Stimulated activated CD4-positive, alpha-beta T cell treated with anti-CD3 and anti-CD28 coated beads, TNF-alpha, amount 100 ng/mL, for 48 hours (primary cell): ENCODE data around the gene DYSF.

Source experiments
- DNase-seq, 3 donors: peaks; one replicate each; pipeline ENCODE4 v3.0.0-alpha.2; 2020; ENCODE audit warnings: low read depth in 3 of 3

Gene DYSF

DNA sequence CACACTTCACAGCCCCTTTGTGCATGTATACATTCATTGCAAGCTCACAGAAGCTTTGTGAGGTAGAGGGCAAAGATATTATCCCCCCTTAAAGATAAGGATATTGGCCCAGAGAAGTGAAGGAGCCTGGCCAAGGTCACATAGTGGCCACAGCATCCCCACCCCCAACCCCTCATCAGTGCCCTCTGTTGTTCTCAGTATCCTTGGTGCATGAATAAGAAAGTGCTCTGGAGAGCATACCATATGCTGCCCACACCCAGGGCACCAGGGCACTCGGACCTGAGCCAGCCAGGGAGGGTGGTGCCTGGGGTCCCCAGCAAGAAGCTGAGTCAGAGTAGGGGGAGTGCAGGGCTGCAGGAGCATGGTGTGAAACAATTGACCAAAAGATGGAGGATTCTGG is 3.3 kb downstream of the DYSF start:
- no peak for DNase-seq

DNA sequence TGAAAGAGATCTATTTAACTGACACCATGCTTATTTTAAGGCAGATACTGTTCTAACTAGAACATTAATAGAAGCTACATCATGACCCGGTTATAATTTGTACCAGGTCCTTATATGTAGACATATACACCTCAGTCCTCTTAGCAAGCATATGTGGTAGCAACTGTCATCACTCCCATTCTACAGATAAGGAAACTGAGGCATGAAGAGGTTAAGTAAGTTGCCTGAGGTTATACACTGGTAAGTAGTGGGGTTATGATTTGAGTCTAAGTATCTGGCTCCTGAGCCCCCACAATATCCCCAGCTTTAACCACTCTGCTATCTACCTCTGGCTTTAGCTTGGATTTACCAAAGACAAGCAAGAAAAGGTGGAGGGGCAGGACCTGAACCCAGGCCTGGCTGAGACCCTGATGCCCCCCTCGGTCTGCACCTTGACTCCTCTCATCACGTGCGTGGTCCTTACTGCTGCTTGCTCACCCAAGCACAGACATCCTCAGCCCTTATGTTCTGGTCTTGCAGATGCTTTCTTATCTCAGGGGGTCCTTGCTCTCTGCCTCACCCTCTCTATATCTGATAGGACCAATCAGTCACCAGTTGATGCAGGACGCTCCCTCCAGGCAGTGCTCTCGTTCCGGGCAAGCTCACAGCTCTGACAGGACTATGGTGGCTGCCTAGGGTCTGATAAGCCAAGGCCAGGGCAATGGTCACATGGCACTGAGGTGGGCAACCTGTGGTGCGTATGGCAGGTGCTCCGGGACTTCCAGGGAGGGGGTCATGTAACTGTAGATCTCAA is 4.0 kb downstream of the DYSF start:
- DNase-seq = no peak

DNA sequence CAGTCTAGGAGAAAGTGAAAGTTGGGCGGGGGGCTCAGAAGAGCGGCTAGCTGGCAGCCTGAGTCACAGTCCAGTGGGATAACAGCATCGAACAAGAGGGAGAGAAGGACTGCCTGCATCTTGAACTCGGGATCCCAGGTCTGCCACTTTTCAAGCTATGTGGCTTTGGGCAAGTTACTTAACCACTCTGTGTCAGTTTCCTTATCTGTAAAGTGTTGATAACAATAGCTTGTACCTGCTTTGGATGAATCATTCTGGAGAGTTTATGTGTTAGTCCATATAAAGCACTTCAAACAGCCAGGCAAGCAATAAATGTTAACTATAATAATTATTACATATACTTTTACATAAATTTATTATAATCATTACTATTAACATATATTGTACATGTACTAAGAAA is 4.6 kb downstream of the DYSF start:
- no peak for DNase-seq

DNA sequence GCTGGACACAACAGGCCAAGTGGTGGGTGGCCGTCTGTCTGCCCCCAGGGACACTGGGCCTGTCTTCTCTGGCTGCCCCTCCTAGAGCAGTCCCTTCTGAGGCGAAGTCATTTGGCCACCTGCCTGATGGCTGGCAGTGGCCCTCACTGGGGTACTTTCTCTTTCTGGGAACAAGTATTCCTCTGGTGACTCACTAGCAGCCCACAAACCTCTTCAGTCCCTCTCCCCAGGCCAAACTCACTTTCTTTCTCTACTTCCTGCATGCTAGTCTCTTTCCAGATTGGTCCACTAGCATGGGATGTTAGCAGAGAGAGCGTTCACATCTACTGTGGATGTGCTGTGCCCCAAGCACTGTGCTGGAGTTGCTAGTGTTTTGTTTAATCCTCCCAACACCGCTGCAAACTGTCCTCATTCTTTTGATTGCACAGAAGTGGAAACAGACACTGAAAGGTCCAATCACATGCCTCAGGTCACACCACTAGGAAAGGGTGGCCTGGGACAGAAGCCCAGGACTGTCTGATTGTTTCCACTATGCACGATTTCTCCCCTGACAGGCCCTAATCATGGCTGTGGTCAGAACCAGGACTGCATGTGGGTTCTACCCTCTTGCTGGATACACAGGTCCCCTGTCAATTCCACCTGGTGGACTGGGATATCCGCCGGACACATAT is 5.2 kb downstream of the DYSF start:
- DNase-seq = no peak

DNA sequence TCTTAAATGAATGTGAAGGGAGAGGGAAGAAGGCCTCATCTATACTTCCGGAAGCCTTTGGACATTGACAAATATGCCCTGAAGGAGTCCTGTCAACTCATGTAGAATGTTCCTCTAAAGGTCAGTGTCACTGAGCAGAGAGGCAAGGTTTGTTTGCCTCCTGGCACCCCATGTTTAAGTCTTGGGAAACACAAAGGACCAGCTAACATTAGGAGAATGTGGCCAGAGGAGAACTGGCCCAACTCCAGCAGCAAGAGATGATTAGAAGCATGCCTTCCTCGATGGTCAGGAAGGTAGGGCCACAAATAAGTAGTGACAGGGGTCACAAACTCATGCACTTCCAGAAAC is 5.7 kb downstream of the DYSF start:
- DNase-seq = no peak

DNA sequence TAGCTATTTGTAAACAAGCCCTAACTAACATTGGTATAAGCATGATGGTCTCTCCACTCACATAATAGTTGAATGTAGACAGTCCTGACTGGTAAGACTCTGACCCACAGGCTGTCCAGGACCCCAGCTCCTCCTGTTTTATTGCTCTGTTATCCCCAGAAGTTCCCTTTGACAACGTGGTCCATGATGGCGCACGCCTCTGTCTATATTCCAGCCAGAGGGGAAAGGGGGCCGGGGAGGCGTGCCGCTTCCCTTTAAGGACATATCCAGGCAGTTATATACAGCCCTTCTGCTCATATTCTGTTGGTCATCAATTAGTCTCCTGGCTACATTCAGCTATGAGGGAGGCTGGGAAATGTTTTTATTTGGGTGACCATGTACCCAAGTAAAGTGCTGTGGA is 6.7 kb downstream of the DYSF start:
- no peak for DNase-seq

GRCh38 chr2:71460595-71461303 is 7.4 kb downstream of the DYSF start:
- no peak for DNase-seq

GRCh38 chr2:71461304-71461671 is 7.9 kb downstream of the DYSF start:
- no peak for DNase-seq

DNA sequence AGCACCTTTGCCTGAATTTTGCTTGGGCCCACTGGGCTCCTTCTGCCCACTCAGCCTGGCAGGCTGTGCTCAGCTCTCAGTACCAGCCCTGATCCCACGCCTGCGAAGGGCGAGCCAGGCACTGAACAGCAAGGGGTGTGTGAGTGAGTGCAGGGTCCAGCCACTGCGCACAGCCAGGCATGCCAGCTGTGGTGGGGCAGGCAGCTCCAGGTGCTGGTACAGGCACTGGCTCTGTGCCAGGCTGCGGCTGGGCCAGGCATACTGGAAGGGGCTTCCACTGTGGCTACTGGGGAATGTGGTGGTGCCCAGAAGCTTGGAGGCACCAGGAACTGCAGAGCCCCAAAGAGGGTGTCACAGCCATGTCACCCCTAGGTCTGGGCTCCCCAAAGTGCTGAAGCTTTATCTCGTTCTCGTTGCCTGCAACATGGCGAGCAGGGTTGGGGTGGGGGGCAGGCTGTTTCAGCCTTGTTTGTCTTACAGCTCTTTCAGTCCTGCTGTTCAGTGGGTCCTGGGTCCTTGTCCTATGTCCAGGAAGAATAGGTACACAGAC is 8.8 kb downstream of the DYSF start:
- no peak for DNase-seq

DNA sequence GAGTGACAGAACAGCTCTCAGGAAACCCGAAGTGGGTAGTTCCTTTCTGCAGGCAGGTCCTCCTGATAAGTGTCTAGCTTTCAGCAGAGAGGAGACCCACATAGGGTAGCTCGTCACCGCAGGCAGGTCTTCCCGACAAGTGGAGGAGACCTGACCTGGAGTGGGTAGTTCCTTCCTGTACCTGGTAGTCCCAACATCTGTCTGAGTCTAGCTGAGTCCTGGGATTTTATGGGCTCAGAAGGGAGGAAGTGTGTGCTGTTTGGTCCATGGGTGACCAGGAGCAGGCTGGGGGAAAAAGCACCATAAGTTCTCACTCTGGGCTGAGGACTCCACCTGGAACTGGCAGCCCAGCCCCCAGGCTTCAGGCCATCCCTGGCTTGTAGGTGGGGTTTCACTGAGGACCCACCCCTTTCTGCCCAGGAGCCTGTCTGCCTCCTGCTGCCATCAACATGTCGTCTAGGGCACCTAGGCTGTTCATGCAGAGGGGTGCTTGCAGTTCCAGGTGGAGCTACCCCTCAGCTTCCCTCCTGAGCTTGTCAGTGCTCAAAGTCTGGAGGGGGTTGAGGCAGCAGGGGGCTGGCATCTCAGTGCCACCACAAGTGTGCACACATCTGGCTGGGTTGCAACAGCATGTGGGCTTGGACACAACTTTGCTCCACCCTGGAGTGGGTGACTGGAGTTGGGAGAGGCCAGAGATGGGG is 9.4 kb downstream of the DYSF start:
- DNase-seq = no peak

DNA sequence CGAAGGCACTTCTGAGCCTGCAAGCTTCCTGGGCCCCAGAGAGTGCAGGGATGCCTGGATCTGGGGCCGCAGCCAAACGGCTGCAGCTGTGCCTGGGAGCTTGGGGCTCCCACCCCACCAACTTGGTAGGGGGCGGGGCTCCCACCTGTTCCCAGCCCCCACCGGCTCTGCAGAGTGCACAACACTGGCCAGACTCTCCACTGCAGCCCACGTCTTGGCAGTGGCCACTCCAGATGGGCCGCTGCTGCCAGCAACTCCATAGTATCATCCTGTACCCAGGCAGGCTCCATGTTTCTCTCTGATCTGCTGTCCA is 9.9 kb downstream of the DYSF start:
- DNase-seq = no peak

- no peak for DNase-seq
These were observed 11.0 kb downstream of the DYSF start for GRCh38 chr2:71464389-71464788.

DNA sequence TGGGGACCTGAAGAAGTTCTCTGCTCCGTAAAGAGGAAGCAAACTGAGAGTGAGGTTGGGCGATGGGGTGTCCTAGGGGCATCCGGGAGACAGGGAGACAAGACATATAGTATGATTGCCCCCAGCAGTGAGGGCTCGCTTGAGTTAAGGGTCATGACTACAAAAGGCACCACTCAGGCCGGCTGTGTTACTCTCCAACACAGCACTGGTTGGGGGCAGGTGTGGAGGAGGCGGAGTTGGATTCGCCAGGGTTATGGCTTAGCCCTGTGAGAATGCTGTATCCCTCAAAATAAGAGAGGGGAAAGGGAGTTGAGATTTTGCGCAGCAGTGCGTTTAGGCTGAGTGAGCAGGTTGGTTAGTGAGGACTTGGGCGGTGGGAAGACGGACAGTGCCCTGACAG is 12.0 kb downstream of the DYSF start:
- no peak for DNase-seq

- DNase-seq = no peak
These were observed 12.6 kb downstream of the DYSF start for GRCh38 chr2:71465961-71466300.

- DNase-seq = no peak
These were observed 13.2 kb downstream of the DYSF start for GRCh38 chr2:71466301-71467179.

GRCh38 chr2:71467180-71467815 is 13.9 kb downstream of the DYSF start:
- no peak for DNase-seq

GRCh38 chr2:71468279-71469015 is 15.1 kb downstream of the DYSF start:
- no peak for DNase-seq

DNA sequence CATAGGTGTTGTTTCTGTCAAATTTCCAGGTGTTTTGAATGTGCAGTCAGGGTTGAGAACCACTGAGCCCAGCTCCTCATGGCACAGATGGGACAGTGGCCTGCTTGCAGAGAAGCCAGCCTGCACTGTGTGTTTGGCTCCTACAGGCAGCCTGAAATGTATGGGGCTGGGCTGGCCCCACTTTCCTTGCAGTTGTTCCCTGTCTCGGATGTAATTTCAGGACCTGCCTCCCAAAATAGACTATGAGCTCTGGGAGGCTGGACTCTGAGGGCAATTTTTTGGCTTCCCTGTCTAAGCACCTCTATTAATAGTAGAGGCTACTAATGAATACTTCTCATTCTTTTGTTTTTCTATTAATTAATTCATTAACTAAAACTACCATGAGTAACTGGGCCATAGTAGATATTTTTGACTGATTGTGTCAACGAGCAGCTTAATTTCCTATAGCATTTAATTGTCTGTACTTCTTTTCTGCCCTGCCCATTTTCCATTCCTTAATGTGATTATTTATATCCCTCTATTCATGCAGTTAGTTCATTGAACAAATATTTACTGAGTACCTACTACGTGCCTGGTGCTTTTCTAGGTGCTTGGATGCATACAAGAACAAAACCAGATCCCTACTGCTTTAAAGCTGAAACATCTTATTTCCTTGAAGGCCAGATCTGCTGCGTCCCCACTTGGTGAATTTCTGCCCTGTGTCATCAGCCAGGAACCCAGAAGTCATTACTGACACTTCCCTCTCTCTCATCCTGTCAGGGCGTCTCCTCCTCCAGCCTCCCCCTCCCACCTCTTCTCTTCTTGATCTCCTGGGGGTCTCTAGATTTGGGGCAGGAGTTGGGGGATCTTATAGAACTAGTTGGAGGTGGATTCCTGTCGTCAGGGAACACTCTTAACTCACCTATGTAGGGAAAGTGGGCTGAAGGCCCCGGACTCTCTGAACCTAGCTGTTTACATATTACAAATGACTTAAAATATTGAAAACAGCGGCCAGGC is 16.3 kb downstream of the DYSF start:
- DNase-seq = no peak

- no peak for DNase-seq
These were observed 17.9 kb downstream of the DYSF start for GRCh38 chr2:71471276-71471675.
